Vagina (tissue), 2 donors: ENCODE data around the gene GRM3. TPM values are rescaled to one million over a fixed set of nuclear protein-coding genes. Genes with fewer than 3 reads are reported as not detected.
"Not testable (repeated sequence)": the region's sequence is repeated elsewhere in the genome, so short reads cannot be mapped to it uniquely, and the experiment has no call there.

ENCODE experiments used
- DNase-seq, 2 donors: peaks; one replicate each; pipeline ENCODE4 v3.0.0-alpha.2; 2017; ENCODE audit errors: extremely low spot score in 2 of 2
- H3K27ac ChIP-seq: fragments of 200-600 bp; sonication (generic); one replicate; pipeline ENCODE4 v1.5.1; 2019
- H3K27me3 ChIP-seq: fragments of 200-600 bp; sonication (generic); one replicate; pipeline ENCODE4 v1.5.1; 2019
- H3K36me3 ChIP-seq, 2 donors: fragments of 200-600 bp; sonication (generic); one replicate each; pipeline ENCODE4 v1.5.1; 2017 to 2019
- H3K4me1 ChIP-seq: fragments of 200-600 bp; sonication (generic); one replicate; pipeline ENCODE4 v1.5.1; 2019
- H3K4me3 ChIP-seq, 2 donors: fragments of 200-600 bp; sonication (generic); 1 replicate in 1 of 2; 2 replicates in 1 of 2; pipeline ENCODE4 v1.5.1; 2016 to 2019
- H3K9me3 ChIP-seq: fragments of 200-600 bp; sonication (generic); one replicate; pipeline ENCODE4 v1.5.1; 2019
- CTCF ChIP-seq, 3 experiments: fragments of 450-650 bp in 2 of 3; fragments of 200-600 bp in 1 of 3; sonication (generic) in 1 of 3; IDR thresholded peaks; one replicate each; pipeline ENCODE4 v1.5.1; 2017 to 2019; ENCODE audit warnings: antibody characterized with exemption in 3 of 3, mild to moderate bottlenecking in 2 of 3, moderate library complexity in 2 of 3
- POLR2A ChIP-seq, 2 donors: fragments of 450-650 bp; IDR thresholded peaks; one replicate each; pipeline ENCODE4 v1.6.1; 2017; ENCODE audit warnings: antibody characterized with exemption in 2 of 2, mild to moderate bottlenecking in 2 of 2, moderate library complexity in 2 of 2
- POLR2AphosphoS5 ChIP-seq, 2 donors: sonication (generic); formaldehyde crosslinking; IDR thresholded peaks; one replicate each; pipeline ENCODE4 v1.9.0; 2017; ENCODE audit warnings: antibody characterized with exemption in 2 of 2, mild to moderate bottlenecking in 2 of 2, low read depth in 1 of 2; ENCODE audit not compliant: insufficient read depth in 1 of 2
- intact Hi-C: fragments of 100-400 bp; cut with DNase I; formaldehyde crosslinking; loops from one replicate; pipeline ENCODE4 v1.15.1; 2023
- total RNA-seq: library from RNA; depleted of rRNA; stranded (reverse); fragments of >200 nt; gene quantifications from one replicate; pipeline ENCODE4 v1.2.3, GENCODE V29; 2016

GRM3 gene
- not detected for total RNA-seq

GRCh38 chr7:86643561-86644281 lies at the start of gene GRM3:
TSS of gene GRM3 (plus strand) at chr7:86643909. CDS start at chr7:86765146, 121,237 bp downstream.
- no peaks in the 10 kb centered on the region for H3K27me3 ChIP-seq
- peaks cover 5% of the 10 kb centered on the region for H3K4me1 ChIP-seq
- H3K9me3 ChIP-seq: no peaks in the 10 kb centered on the region
- intact Hi-C loops: no loop called here
- H3K4me3 ChIP-seq: peak within 1 kb of the TSS; percentile 16 to 17
- no peak within 1 kb of the TSS for H3K27ac ChIP-seq
- no peaks in the 10 kb centered on the region for H3K36me3 ChIP-seq
- DNase-seq: no peak
- TF ChIP-seq CTCF (IDR thresholded peaks at IDR 0.05) (no peak), POLR2A (IDR thresholded peaks at IDR 0.05) (no peak), POLR2AphosphoS5 (IDR thresholded peaks at IDR 0.05; ENCODE audit: insufficient read depth in 1 of 2, low read depth in 1 of 2) (no peak)

- Histone ChIP-seq H3K36me3 (no peaks in the 10 kb centered on the region), H3K27me3 (no peaks in the 10 kb centered on the region), H3K4me3 (no peak overlapping the region), H3K9me3 (no peaks in the 10 kb centered on the region), H3K4me1 (no peaks in the 10 kb centered on the region), H3K27ac (no peak overlapping the region)
- TF ChIP-seq POLR2A (IDR thresholded peaks at IDR 0.05) (no peak), CTCF (IDR thresholded peaks at IDR 0.05) (no peak), POLR2AphosphoS5 (IDR thresholded peaks at IDR 0.05; ENCODE audit: insufficient read depth in 1 of 2, low read depth in 1 of 2) (no peak)
- intact Hi-C loops: no loop called here
- DNase-seq: no peak
Measured at GRCh38 chr7:86598311-86598710, 45.4 kb upstream of the GRM3 start.

- Histone ChIP-seq H3K4me1 (no peaks in the 10 kb centered on the region), H3K9me3 (no peaks in the 10 kb centered on the region), H3K27me3 (no peaks in the 10 kb centered on the region), H3K36me3 (no peaks in the 10 kb centered on the region), H3K4me3 (no peak overlapping the region), H3K27ac (no peak overlapping the region)
- intact Hi-C loops: no loop called here
- no peak for TF ChIP-seq POLR2AphosphoS5 (IDR thresholded peaks at IDR 0.05; ENCODE audit: insufficient read depth in 1 of 2, low read depth in 1 of 2)
- no peak for TF ChIP-seq POLR2A (IDR thresholded peaks at IDR 0.05)
- TF ChIP-seq CTCF (IDR thresholded peaks at IDR 0.05): no peak
- no peak for DNase-seq
Measured at GRCh38 chr7:86598721-86599120, 45.0 kb upstream of the GRM3 start.

GRCh38 chr7:86600506-86601290 lies 43.0 kb upstream of the GRM3 start:
- Histone ChIP-seq H3K27me3 (no peaks in the 10 kb centered on the region), H3K9me3 (no peaks in the 10 kb centered on the region), H3K4me1 (no peaks in the 10 kb centered on the region), H3K36me3 (no peaks in the 10 kb centered on the region), H3K4me3 (no peak overlapping the region), H3K27ac (no peak overlapping the region)
- DNase-seq: no peak
- intact Hi-C loops: no loop called here
- TF ChIP-seq POLR2A (IDR thresholded peaks at IDR 0.05) (no peak), CTCF (IDR thresholded peaks at IDR 0.05) (no peak), POLR2AphosphoS5 (IDR thresholded peaks at IDR 0.05; ENCODE audit: insufficient read depth in 1 of 2, low read depth in 1 of 2) (no peak)

- H3K27me3 ChIP-seq, H3K36me3 ChIP-seq, intact Hi-C loops, H3K4me1 ChIP-seq, H3K4me3 ChIP-seq, H3K9me3 ChIP-seq, DNase-seq, H3K27ac ChIP-seq: not testable (repeated sequence)
Measured at GRCh38 chr7:86615711-86616110, 28.0 kb upstream of the GRM3 start.
